ENCODE measurements around the gene TFF3. TPM values are rescaled to one million over a fixed set of nuclear protein-coding genes. Genes with fewer than 3 reads are reported as not detected.
A peak's percentile ranks its signal among the peaks of the same experiment; 100 is the strongest.

The TFF3 gene
- total RNA-seq, 1 donor from 2014 or later, result 257 TPM

DNA sequence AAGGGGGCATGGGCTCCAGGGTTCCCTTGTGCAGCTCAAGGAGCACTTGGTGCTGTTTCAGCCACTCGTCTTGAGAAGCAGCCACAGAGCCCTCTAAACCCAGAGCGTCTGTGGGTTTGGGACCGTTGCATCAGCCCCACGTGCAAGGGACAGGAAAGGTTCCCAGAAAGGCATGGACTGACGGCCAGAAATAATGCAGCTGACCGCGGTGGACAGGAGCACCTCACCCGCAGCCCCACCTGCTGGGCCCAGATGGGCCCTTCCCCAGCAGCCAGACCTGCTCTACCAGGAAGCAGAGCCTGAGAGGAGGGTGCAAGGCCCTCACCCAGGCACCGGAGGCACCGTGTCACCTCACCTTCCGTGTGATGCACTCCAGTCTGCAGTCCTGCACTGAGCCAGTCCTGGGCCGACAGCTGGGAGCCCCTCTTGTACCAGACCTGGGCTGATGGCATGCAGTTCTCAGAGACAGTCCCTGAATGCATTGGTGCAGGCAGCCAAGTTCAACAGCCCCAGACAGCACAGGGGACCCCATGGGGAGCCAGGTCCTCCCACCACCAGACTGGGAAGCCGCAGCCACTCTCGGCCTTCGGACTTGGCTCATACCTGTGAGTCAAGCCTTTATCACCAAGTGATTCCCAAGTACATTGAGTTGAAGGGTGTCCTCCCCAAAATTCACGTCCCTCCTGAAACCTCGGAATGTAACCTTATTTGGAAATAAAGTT, 4.8 kb upstream of the TFF3 start:
- DNase-seq, result no peak

DNA sequence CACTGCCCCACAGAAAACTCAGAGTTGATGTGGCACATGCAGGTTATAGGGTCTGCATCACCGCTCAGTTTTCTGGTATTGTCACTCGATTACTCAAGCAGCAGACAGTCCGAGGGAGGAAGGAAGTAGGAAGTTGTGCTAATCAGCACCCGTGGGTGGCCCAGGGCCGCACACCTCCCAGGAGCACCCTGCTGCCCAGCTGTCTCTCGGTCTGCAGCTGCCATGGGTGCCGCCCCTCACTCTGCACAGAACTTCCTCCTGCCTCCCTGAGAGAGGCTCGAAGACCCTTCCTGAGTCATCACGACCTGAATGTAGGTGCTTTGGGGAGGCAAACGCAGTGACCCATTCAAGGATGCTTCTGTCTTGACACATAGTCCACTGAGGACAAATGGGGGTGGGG, 4.2 kb upstream of the TFF3 start:
- DNase-seq, result peak; percentile 45

DNA sequence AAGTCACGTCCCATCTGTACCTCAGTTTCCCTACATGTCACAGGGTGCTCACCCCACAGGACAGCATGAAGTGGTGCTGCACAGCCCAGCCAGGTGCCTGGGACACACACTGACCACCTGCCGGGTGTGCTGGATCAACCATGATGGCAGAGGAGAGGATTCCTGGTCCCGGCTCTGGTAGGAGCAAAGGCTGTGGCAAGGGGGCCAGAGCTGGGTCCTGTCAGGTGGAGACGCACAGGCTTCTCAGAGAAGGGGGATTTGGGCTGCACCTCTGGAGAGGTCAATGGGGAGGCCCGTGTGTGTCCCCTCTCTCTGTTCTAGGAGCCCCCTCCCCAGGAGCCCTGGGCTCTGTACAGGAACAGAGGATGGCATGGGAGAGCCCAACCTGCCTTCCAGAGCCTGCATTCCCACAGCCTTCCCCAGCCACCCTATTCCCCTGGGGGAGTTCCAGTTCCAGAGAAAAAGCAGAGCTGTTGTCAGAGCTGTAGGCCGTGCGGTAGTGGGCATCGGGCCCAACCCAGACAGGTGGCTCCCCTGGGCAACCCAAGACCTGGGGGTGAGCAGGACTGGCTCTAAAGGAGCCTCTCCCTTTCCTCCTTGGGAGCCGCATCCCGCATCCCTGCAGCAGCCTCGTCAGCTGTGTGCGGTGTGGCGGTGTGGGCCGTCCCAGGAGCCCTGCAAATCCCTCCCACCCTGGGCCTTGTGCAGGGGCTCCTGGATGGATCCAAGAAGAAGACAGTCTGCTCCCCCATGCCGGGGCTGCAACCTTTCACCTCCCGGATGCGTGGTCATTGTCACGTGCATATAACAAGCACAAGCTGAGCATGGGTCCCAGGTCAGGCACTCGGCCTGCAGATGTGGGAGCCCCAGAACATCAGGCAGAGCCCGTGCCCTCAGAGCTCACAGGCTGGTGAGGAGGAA, 2.9 kb upstream of the TFF3 start:
- DNase-seq, result no peak

GRCh38 chr21:42317341-42317741, 2.1 kb upstream of the TFF3 start:
- DNase-seq, result no peak

GRCh38 chr21:42316891-42317290, 1.7 kb upstream of the TFF3 start:
- DNase-seq, result no peak

DNA sequence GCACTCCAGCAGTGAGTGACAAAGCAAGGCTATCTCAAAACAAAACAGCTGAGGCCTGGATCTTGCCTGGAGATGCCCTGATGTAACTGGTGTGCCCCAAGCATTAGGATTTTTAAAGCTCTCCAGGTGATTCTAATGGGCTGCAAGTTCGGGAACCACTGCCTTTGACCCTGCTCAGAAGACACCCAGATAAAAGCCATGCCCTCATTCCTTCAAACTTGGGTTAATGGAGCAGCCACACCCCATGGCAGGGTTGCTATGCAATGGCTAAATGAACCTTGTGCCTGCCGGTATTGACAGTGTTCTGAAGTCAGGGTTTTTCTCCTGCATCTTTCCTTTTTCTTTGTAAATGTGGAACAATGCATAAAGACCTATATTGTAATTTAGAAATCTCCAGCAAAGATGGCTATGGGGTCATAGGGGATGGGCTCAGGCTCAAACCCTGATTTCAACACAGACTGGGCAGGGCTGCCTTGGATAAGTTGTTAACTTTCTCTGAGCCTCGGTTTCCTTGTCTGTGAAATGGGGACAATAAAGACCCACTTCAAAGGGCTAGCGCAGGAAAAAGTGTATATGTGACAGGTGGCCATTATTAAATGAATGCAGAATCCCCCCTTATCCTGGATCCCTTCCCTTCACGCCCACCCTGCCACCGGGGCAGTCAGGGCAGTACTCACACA, 453 bp downstream of the TFF3 start:
- no peak for DNase-seq

DNA sequence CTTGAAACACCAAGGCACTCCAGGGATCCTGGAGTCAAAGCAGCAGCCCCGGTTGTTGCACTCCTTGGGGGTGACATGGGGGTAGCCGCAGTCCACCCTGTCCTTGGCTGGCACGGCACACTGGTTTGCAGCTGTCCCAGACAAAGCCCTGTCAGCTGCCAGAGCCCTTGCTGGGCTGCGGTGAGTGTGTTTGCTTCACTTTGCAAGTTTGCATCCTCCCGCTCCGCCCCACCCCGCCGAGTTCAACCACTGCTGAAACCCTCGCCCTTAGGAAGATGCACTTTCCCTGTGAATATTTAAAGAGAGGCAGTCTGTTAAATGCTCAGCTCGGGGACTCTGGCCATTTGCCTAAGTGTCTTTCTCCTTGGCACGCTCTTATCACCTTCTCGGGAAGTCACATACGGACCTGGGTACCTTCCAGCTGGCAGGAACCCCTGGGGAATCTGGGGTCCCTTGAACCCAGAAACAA, 1.7 kb downstream of the TFF3 start:
- DNase-seq, result no peak

DNA sequence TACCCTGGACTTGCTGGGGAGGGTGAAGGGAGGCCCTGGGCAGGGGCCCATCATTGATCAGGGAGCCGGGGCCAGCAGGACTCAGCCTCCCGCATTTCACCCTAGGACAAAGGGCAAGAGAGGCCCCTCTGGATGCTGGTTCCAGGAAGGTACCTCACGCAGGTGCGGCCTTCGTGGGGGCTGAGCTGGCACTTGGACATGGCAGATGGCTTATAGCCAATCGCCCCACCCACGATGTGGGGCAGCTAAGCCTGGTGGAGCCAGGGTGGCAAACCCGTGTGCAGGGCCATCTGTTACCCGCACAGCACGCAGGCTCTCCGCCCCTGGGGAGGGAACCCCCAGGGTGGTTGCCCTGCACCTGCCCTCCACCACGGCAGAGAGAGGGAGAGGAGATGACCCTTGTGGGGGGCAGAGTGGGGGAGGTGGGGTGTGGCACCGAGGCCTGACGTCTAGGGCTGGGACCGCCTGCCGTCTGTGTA, 2.5 kb downstream of the TFF3 start:
- no peak for DNase-seq

DNA sequence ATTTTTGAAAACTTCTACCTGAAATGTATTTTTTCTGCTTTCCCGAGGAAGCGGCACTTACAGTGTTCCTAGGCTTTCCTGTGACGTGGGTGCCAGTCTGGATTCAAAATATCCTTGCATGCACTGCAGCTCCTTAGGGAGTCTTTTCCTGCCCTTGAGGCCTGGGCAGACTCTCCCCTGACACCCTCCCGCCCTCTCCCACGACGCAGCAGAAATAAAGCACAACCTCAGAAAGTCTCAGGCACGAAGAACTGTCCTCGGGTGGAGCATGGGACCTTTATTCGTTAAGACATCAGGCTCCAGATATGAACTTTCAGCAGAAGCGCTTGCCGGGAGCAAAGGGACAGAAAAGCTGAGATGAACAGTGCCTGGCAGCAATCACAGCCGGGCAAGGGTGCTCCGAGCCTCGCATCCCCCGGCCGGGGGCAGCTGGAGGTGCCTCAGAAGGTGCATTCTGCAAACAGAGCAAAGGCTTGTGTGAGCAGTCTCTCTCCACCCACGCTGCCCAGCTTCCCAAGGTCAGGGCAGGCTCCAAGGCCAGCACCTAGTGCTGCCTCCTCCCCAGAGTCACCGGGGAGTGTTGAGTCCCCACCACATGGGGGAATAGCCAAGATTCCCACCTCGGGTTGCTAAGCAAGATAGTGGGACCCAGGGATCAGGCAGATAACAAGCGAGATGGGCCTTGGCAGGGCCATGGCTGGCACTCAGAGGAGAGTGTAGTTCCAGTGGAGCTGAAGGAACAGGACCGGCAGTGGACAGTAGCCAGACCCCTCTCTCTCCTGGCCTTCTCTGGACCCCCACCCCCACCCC, 3.2 kb downstream of the TFF3 start:
- DNase-seq, result no peak

- DNase-seq, result no peak
Measured at GRCh38 chr21:42311160-42311559, 4.0 kb downstream of the TFF3 start.

DNA sequence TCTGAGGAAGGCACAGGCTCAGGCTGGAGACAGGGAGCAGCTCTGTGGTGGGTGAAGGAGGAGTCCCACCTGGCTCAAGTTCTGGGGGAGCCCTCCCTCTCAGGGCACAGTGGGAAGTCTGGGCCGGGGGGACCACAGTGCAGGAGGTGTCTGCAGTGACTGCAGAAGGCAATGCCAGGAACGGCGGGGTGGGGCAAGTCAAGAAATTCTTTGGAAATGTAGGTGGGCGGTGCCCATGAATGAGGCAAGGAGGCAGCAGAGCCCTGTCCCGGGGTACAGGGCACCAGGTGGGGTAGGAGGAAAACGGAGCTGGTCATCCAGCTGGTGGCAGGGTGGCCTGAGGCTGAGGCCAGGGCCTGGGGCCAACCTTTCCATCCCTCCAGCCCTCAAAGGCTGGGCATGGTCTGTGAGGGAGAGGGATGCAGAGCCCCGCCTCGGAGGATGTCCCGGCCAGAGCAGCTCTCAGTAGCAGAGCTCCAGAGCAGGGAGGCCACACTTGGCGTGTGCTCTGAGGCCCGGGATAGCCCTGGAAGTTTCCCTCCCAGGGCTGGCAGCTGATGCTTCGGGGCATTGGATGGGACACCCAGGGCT, 4.7 kb downstream of the TFF3 start:
- DNase-seq, result no peak

- DNase-seq, result peak; percentile 65
Measured at GRCh38 chr21:42309753-42310213, 5.4 kb downstream of the TFF3 start.

DNA sequence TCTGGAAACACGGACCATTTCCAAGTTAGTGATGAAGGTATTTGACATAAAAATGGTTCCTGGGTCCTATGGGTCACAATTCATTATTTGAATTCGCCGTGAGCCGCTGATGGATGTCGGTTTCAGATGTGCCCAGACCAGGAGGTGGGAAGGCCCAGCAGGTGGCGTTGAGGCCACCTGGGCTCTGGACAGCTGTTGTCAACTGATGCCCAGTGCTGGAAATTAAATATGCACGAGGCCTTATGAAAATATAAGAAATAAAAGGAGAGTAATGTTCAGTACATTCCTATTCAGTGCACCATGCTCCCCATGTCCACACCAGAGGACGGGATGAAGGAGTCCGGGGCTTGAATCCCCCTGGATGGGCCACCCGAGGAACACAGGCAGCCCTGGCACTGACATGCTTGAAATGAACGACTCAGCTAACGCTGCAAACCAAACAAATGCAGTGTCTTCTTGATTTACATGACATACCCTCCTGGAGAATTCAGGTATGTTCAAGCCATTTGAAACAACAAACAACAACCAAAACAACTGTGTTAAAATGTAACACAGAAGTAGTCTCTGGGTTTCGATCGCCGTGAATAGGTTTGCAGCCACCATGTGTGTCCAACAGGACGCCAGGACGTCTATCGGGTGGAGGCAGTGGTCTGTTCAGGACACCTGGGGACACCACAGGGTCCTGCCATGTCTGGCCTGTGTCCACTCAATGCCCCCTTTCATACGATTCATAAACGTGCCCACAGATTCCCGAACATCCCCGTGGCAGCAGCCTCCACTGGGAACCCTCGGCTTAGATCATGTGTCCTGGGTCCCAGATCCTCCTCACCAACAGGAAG, 6.1 kb downstream of the TFF3 start:
- no peak for DNase-seq

DNA sequence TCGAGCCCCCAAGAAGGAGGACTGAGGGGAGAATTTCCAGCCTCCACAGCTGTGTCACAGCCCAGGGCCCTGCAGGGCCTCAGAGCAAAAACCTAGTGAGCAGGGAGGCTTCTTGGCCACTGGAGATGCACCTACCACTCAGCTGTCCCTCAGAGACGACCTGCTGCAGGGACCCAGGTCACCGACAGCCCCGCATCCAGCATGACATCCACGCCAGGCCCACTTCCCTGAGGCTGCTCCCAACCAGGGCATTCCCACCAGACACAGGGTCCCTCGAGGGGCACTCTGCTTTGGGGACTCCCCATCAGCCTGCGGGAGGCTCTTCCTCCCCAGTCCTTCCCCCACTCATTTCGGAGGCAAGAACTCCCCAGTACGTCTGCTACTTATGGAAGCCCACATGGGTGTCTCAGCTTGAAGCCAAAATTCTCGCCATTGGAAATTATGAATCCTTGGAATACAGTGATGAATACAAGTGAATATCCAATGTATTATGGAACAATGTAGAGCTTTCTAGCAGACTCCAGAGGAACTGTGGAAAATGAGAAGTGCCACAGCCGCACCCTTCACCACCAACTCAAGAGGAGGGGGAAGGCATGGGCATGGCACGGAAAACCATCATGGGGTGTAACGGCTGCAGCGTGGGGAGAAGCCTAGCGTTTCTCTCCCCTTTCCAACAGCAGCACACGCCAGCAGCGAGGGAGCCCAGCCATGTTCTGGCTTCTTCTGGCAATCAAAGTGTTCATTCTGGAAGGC, 6.9 kb downstream of the TFF3 start:
- DNase-seq, result no peak

DNA sequence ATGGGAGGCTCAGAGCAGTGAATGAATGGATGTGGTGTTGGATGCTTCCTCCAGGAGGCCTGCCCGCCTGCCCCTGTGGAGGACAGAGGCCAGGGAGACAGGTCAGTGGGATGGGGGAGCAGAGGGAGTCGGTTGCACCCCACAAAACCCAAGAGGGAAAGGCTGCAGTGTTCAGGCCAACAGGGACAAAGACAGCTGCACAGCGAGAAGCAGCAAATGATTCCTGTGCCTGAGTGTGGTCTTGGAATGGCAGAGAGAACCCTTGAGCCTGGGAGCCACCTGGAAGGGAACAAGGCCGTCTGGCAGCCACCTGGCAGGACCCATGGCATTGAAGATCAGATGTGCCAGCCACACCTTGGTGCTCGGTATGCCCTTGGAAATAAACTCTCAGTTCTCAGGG, 8.1 kb downstream of the TFF3 start:
- no peak for DNase-seq

DNA sequence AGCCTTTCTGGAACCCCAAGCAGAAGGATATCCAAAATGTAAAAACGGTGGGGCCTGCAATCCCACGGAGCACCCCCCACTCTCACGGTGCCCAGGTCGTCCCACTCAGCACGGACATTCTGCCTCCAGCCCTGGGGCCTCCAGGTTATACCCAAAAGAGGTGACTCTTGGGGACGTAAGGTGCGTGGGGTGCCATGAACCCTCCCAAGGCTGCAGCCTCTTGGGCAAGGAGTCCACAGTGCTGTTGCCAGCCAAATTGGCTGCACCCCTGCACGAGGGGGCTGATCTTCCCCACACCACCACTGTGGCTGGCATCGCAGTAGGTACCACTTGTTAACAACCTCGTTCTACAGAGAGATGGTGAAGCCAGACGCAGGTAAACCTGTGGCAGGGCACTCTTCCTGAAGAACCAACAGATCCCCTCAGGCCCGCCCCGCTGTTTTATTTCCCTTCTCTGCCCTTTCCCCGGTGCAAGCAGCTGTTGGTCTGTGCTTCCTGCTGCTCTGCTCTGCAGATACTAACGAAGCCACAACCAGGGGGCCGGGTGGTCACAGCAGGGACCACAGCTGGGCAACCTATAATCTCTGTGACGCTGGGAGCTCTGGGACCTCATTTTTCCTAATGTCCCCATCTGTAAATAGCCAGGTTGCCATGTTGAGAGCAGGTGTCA, 8.7 kb downstream of the TFF3 start:
- DNase-seq, result no peak

DNA sequence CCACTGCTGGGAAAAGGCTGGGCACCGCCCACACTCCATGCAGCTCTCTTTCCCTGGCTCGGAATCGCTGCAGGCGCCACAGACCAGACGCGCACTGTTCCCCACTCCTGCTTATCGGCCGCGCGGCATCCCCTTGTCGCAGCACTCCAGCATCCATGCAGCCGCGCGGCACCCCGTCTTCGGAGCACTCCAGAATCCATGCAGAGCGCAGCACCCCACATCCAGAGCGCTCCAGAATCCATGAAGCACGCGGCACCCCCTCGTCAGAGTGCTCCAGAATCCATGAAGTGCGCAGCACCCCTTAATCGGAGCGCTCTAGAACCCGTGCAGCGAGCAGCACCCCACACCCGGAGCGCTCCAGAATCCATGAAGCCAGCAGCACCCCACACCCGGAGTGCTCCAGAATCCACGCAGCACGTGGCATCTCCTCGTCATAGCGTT, 9.5 kb downstream of the TFF3 start:
- DNase-seq, result no peak

DNA sequence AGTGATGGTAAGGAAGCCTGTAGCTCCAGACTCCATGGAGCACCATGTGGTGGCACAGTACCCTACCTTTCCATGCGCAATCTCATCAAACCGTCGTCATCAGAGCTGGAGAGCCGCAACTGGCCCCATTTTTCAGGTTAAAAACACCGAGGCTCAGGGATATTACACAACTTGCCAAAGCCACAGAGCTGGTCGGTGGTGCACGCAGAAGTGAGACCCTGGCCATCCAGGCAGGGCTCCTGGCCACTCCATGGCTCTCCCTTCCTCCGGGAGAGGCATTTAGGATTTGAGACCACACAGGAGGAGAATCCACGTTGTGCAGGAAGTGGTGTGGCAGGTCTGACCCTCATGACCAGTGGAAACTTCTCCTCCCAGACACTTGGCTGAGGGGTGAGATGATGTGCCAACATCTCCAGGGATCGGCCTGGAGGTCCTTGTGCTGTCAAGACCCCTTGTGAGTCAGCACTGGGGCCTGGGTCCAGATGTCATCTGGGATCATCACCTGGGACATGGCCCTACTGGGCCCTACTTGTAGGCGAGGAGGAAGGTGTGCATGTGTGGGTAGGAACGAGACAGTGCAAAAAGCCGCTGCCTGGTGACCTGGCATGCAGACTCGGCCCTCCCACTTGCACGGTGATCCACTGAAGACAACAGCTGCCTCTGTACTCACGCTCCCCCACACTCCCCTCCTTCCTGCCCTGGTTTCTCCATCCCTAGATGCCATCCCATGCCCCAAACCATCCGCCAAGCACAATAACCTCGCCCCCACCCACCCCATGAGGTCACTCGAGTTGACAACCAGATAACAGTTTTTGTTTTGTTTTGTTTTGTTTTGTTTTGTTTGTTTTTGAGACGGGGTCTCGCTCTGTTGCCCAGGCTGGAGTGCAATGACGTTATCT, 10.4 kb downstream of the TFF3 start:
- DNase-seq, result no peak
